OCI-LY3 (cell line): ENCODE measurements around the gene PCDH15.

Experiments
- EZH2phosphoT487 ChIP-seq: fragments of 200-600 bp; shearing (Covaris generic); IDR thresholded peaks from 2 replicates; pipeline ENCODE4 v1.6.1; 2018; ENCODE audit warnings: antibody characterized with exemption, mixed run types, low read depth
- TF ChIP-seq, protein P1 (sequence below): fragments of 200-600, 300-600 bp; sonication (generic); IDR thresholded peaks from 2 replicates; pipeline ENCODE4 v1.5.1; 2014; ENCODE audit warnings: antibody characterized with exemption, low read length, low read depth

DNA sequence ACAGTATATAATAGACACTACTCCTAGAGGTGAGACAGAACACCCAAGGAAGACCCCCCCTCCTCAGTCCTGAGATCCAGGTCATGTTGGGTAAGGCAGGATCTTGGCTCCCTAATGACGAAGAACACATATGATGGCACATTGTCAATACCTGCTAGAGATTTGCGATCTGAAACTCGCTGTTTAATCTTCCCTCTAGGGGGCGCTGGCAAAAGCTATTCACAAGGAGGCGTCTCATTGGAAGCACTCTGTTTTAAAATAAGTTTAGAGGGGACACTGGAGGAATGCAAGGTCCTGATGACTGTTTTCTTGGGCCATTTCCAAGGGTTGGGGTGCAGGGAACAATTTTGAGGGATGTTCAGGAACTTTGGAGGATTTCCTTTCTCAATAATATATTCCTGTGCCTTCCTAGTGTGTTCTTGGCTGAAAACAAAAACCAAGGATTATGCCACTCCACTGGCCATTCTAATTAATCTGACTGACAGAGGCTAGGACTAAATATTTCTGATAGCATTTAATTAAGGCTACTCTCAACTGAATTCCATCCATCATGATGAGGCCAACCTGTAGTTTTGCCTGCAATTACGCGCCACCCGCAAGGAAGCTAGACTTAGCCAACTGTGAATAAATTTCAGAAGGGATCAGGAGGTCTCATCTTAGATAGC is 1014.7 kb downstream of the PCDH15 start:
- TF ChIP-seq, protein P1, sequence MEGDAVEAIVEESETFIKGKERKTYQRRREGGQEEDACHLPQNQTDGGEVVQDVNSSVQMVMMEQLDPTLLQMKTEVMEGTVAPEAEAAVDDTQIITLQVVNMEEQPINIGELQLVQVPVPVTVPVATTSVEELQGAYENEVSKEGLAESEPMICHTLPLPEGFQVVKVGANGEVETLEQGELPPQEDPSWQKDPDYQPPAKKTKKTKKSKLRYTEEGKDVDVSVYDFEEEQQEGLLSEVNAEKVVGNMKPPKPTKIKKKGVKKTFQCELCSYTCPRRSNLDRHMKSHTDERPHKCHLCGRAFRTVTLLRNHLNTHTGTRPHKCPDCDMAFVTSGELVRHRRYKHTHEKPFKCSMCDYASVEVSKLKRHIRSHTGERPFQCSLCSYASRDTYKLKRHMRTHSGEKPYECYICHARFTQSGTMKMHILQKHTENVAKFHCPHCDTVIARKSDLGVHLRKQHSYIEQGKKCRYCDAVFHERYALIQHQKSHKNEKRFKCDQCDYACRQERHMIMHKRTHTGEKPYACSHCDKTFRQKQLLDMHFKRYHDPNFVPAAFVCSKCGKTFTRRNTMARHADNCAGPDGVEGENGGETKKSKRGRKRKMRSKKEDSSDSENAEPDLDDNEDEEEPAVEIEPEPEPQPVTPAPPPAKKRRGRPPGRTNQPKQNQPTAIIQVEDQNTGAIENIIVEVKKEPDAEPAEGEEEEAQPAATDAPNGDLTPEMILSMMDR, result peak; percentile 27; the same call in 1 of the 2 replicates
- no peak for TF ChIP-seq EZH2phosphoT487
